ENCODE measurements around the gene RTN1. TPM values are rescaled to one million over a fixed set of nuclear protein-coding genes. Genes with fewer than 3 reads are reported as not detected.

RTN1 gene
- total RNA-seq, 1 donor from 2014 or later, result 0.79 TPM

- no peak for DNase-seq (ENCODE audit: low read depth)
- Histone ChIP-seq H3K27me3 (ENCODE audit: control insufficient read depth, insufficient read depth, low read length) (no peaks in the 10 kb centered on the region), H3K36me3 (ENCODE audit: control insufficient read depth, insufficient read depth, low read length) (no peaks in the 10 kb centered on the region), H3K4me3 (ENCODE audit: low read depth, low read length) (no peak overlapping the region)
- no peak for TF ChIP-seq CTCF (IDR thresholded peaks at IDR 0.05; ENCODE audit: insufficient read depth, low read length, poor library complexity, severe bottlenecking)
These were observed 164.7 kb downstream of the RTN1 start for GRCh38 chr14:59705866-59706265.

GRCh38 chr14:59705245-59705644, 165.3 kb downstream of the RTN1 start:
- no peak overlapping the region for H3K4me3 ChIP-seq (ENCODE audit: low read depth, low read length)
- no peak for DNase-seq (ENCODE audit: low read depth)
- no peaks in the 10 kb centered on the region for H3K27me3 ChIP-seq (ENCODE audit: control insufficient read depth, insufficient read depth, low read length)
- H3K36me3 ChIP-seq (ENCODE audit: control insufficient read depth, insufficient read depth, low read length), result no peaks in the 10 kb centered on the region
- no peak for TF ChIP-seq CTCF (IDR thresholded peaks at IDR 0.05; ENCODE audit: insufficient read depth, low read length, poor library complexity, severe bottlenecking)

GRCh38 chr14:59704054-59704645, 166.4 kb downstream of the RTN1 start:
- DNase-seq (ENCODE audit: low read depth), result no peak
- TF ChIP-seq CTCF (IDR thresholded peaks at IDR 0.05; ENCODE audit: insufficient read depth, low read length, poor library complexity, severe bottlenecking), result no peak
- Histone ChIP-seq H3K4me3 (ENCODE audit: low read depth, low read length) (no peak overlapping the region), H3K36me3 (ENCODE audit: control insufficient read depth, insufficient read depth, low read length) (no peaks in the 10 kb centered on the region), H3K27me3 (ENCODE audit: control insufficient read depth, insufficient read depth, low read length) (no peaks in the 10 kb centered on the region)

GRCh38 chr14:59699442-59699841, 171.1 kb downstream of the RTN1 start:
- TF ChIP-seq CTCF (IDR thresholded peaks at IDR 0.05; ENCODE audit: insufficient read depth, low read length, poor library complexity, severe bottlenecking), result no peak
- Histone ChIP-seq H3K27me3 (ENCODE audit: control insufficient read depth, insufficient read depth, low read length) (no peaks in the 10 kb centered on the region), H3K4me3 (ENCODE audit: low read depth, low read length) (no peak overlapping the region), H3K36me3 (ENCODE audit: control insufficient read depth, insufficient read depth, low read length) (no peaks in the 10 kb centered on the region)
- DNase-seq (ENCODE audit: low read depth), result no peak

GRCh38 chr14:59698793-59699192, 171.8 kb downstream of the RTN1 start:
- Histone ChIP-seq H3K27me3 (ENCODE audit: control insufficient read depth, insufficient read depth, low read length) (no peaks in the 10 kb centered on the region), H3K4me3 (ENCODE audit: low read depth, low read length) (no peak overlapping the region), H3K36me3 (ENCODE audit: control insufficient read depth, insufficient read depth, low read length) (no peaks in the 10 kb centered on the region)
- no peak for DNase-seq (ENCODE audit: low read depth)
- no peak for TF ChIP-seq CTCF (IDR thresholded peaks at IDR 0.05; ENCODE audit: insufficient read depth, low read length, poor library complexity, severe bottlenecking)

GRCh38 chr14:59695198-59695597, 175.4 kb downstream of the RTN1 start:
- Histone ChIP-seq H3K27me3 (ENCODE audit: control insufficient read depth, insufficient read depth, low read length) (no peaks in the 10 kb centered on the region), H3K36me3 (ENCODE audit: control insufficient read depth, insufficient read depth, low read length) (no peaks in the 10 kb centered on the region), H3K4me3 (ENCODE audit: low read depth, low read length) (no peak overlapping the region)
- no peak for TF ChIP-seq CTCF (IDR thresholded peaks at IDR 0.05; ENCODE audit: insufficient read depth, low read length, poor library complexity, severe bottlenecking)
- DNase-seq (ENCODE audit: low read depth), result no peak

All from kidney epithelial cell (primary cell).